HG03064 (cell line): ENCODE measurements around the gene STOML1.
"Not testable (repeated sequence)": the region's sequence is repeated elsewhere in the genome, so short reads cannot be mapped to it uniquely, and the experiment has no call there.

ENCODE experiments used
- ATAC-seq: cut with Tn5 transposase; IDR thresholded peaks from one replicate; pipeline ENCODE4 v1.9.1; 2021; ENCODE audit warnings: low read depth; ENCODE audit not compliant: unreplicated experiment

STOML1 gene

DNA sequence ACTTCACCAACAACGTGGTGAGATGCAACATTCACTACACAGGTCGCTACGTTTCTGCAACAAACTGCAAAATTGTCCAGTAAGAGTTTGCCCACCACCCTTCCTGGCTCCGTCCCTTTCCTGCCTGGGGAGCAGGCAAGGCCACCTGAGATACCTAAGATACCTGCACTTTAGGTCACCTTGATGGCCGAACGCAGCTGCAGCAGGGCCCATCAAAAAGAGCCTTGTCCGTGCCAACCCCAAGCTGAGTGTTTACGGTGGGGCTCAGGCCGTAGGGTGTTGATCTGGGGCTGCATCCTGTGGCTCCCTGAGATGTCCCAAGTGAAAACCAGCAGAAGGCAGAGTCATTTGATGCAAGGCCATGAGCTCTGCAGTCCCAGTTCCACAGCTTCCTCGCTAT lies 42.6 kb downstream of the STOML1 start:
- ATAC-seq: no peak

- no peak for ATAC-seq
Measured at GRCh38 chr15:73948982-73949381, 43.1 kb downstream of the STOML1 start.

- no peak for ATAC-seq
Measured at GRCh38 chr15:73948396-73948795, 43.7 kb downstream of the STOML1 start.

DNA sequence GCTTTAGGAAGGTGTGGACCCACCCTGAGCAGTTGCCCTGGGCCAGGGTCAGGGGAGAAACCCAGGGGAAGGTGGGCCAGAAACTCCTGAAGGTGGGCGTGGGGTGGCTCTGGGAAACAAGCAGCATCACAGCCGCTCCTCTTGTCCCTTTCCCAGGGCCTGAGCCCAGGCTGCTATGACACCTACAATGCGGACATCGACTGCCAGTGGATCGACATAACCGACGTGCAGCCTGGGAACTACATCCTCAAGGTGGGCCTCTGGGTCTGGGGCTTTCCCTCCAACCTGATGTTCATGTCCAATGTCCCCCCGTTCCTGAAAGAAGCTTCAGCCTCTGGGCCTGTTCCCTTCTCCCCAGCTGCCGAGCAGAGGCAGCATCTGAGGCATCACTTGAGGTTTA lies 44.4 kb downstream of the STOML1 start:
- ATAC-seq: no peak

DNA sequence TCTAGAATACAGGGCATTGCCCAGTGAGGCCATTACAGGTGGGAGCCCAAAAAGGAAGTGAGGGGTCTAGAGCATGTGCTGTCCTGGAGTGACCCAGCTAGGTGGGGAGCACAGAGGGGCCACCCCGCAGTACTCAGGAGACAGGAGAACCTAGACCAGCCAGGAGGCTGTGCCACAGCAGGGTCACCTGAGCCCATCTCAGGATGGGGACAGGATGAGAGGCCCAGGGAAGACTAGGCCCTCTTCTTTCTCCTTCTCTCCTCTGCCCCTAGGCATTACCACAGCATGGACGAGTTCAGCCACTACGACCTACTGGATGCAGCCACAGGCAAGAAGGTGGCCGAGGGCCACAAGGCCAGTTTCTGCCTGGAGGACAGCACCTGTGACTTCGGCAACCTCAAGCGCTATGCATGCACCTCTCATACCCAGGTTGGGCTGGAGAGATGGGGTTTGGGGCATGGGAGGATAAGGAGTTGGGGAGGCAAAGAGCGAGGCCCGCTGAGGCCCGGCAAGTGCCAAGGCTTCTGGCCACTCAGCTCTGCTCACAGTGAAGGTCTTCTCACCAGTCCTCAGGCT lies 45.2 kb downstream of the STOML1 start:
- no peak for ATAC-seq

DNA sequence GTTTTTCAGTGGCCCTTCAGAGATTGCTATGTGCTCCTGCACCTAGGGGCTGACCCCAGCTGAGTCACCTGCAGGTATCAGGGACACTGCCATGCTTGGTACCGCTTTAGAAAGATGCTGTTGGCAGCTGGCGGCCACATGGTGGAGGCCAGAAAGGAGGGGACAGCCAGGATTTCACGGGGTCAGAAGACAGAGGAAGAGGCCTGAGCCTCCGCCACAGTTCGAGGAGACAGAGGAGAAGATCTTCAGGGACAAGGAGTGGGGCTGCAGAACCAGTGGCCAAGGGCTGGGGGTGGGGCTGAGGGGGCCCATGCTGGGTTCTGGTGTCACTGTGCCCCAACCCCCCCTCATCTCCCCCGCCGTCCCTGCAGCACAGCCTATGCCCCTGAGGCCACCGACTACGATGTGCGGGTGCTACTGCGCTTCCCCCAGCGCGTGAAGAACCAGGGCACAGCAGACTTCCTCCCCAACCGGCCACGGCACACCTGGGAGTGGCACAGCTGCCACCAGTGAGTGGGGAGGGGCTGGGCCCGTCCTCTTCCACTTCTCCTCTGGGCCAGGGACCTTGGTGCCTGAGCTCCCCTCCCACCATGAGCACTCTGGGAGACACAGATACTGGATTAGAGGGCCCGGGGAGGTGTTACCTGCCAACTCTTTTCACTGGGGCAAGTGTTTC lies 45.9 kb downstream of the STOML1 start:
- ATAC-seq: no peak

DNA sequence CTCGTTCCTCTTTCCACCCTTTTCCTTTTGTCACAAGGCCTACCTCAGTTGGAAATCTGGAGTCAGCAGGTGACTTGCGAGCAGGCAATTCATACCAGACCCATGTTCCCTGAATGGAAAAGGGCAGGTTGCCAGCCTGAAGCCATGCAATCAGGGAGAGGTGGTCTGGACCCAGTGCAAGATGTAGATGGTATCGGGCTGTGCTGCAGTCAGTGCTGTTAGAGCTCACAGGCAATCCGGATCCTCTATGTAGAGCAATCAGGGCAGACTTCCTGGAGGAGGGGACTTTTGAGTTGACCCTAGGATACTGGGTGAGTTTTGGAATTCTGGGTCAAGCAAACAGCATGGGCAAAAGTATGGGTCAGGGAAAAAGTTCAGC lies 47.0 kb downstream of the STOML1 start:
- no peak for ATAC-seq

DNA sequence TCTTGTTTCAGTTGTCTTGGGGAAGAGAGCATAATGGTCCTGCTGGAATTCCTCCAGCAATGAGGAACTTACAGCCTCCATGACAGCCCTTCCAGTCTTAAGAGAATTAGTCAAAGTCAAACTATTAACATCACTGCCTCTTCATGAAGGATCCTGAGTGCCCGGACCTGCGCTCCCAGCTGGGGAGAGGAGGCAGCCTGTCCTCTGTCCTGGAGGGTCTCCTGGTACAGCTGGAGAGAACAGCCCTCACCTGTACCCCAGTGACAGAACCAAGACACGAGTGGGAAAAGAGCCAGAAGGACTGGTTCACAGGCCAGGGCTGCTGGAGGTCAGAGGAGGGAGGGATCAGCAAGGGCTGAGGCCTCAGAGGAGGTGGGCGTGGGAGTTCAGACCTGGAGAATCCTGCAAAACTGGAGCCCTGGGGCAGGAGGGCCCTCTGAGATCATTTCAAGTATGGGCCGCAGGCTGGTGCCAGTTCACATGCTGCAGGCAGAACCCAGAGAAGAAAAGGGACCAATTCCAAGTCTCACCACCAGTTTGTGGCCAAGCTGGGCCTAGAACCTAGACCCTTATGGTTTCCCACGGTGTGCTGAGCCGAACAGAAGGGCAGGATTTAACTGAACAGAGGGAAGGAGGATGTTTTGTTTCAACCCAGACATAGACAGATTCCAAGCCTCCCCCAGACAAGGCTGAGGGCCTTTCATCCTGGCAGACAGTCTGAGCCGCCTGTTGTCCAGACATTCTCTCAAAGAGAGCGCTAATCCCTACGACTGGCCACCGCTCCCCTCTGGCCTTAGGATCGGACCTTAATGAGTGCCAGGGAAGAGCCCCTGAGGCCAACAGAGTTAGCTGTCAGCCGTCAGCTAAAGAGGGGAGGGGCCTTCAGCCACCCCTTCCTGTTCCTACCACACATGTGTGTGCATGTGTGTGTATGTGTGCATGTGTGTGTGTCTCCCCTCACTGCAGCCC lies 47.6 kb downstream of the STOML1 start:
- ATAC-seq: no peak

GRCh38 chr15:73942751-73943270 lies 49.3 kb downstream of the STOML1 start:
- no peak for ATAC-seq

- ATAC-seq: no peak
Measured at GRCh38 chr15:73941871-73942635, 50.0 kb downstream of the STOML1 start.

DNA sequence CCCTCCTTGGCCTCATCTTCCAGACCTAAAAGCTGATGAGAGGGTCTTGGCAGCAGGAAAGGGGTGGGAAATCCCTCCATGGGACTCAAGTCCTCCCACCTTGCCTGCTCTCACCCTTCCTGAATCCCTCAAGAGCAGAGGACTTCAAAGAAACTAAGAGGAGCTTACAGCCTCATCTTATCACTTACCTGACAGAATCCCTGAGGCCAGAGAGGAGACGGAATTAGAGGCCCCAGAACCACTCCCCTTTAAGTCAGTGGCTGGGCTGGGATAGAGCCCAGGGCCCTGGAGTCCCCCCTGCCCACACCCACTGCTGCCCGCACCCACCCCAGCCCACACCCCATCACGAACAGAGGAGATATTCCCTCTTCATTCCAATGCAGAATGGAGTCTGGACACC lies 50.6 kb downstream of the STOML1 start:
- ATAC-seq: no peak

DNA sequence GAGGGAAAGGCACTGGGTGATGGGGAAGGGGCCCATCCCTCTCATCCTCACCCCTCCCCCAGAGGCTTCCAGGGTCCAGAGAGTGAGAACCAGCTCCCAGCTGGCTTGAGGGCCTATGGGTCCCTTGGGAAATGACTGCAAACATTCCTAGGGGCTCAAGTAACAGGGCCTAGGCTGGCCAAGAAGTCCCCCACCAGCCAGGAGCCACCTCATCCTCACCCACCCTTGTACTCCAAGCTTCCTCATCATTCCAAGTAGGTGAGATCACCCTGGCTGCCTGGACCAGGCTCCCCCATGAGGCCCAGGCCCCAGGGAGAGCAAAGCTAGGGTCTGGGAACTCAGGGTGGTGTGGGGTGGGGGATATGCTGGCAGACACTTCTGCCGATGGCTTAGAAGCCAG lies 51.1 kb downstream of the STOML1 start:
- no peak for ATAC-seq

GRCh38 chr15:73940061-73940981 lies 51.8 kb downstream of the STOML1 start:
- ATAC-seq: no peak

GRCh38 chr15:73939138-73939537 lies 53.0 kb downstream of the STOML1 start:
- ATAC-seq: no peak

DNA sequence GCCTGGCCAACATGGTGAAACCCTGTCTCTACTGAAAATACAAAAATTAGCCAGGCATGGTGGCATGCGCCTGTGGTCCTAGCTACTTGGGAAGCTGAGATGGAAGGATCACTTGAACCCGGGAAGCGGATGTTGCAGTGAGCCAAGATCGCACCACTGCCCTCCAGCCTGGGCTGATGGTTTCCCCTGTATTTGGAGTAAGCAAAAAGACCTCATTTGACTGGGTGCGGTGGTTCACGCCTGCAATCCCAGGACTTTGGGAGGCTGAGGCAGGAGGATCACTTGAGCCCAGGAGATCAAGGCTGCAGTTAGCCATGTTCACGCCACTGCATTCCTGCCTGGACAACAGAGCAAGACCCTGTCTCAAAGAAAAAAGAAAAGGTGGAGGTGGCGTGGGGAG lies 53.6 kb downstream of the STOML1 start:
- ATAC-seq: not testable (repeated sequence)

- ATAC-seq: no peak
Measured at GRCh38 chr15:73937726-73938125, 54.4 kb downstream of the STOML1 start.

DNA sequence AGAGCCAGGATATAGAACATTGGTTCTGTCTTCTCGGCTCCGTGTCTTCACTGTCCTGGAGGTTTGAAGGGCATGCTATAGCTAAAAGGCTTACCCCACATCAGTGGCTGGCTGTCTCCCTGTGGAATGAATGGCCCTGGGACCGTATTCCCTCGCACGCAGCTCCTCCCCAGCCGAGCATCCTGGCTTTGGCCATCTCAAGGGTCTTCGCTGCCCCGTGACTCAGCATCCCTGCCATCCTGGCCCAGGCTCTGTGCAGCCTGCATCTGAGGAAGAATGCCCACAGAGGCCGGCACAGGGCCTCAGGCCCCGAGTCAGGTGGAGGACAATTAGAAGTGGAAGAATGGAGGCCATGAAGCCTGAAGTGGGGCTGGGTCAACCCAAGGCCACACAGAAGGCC lies 54.8 kb downstream of the STOML1 start:
- no peak for ATAC-seq

GRCh38 chr15:73936588-73937290 lies 55.4 kb downstream of the STOML1 start:
- ATAC-seq: no peak

- no peak for ATAC-seq
Measured at GRCh38 chr15:73936181-73936580, 55.9 kb downstream of the STOML1 start.
